ENCODE results near the gene ZNF865.

- TF ChIP-seq CTCF (conservative IDR thresholded peaks at IDR 0.05; ENCODE audit: low read length) (no peak), EZH2phosphoT487 (IDR thresholded peaks at IDR 0.05; ENCODE audit: borderline replicate concordance, low read depth, low read length) (no peak)
Observed at GRCh38 chr19:55590617-55591016, 14.8 kb upstream of the ZNF865 start.

Data from OCI-LY7 (cell line).